ENCODE measurements around the gene ROR1. TPM values are rescaled to one million over a fixed set of nuclear protein-coding genes. Genes with fewer than 3 reads are reported as not detected.

The ROR1 gene
- total RNA-seq, 2 experiments from 2014 or later: 0.47 to 1.4 TPM

DNA sequence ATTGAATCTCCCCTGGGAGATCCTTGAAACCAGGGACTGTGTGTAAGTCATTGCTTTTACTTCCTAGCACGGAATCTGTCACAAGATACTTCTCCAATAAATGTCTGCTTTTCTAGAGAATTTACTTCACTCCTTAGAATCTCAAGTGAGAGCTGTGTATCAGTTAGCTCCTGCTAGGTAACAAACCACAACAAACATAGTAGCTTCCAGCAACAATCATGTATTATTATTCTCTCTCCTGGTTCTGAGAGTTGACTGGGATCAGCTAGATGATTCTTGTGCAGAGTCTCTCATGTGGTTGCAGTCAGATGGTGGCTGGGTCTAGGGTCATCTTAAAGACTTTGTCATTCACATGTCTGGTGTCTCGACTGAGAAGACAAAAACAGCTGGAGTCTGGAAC lies 262.7 kb downstream of the ROR1 start:
- intact Hi-C loops (cut with micrococcal nuclease; ENCODE audit: unreplicated experiment): no loop called here

DNA sequence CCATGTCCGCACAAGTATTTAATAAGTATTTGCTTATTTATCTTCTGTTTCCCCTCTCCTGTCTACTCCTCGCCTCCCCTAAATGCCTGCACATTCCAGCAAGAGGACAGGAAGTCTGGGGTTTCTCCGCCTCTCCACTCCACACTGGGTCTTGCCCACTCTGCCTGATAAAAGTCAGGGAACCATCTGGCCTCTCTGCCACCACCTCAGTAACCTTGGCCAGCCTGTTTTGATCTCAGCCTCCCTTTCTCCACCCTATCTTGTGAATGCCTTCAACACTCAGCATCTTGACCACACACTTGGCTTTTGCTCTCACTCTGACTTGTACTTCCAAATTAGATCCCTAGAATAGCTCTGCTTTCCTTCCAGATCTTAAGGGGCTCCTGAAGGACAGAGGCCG lies 264.3 kb downstream of the ROR1 start:
- intact Hi-C loops (cut with micrococcal nuclease; ENCODE audit: unreplicated experiment): no loop called here
- ChIA-PET POLR2A (no interaction called here), CTCF (ENCODE audit: unreplicated experiment) (no interaction called here)
- H3K27ac ChIP-seq (ENCODE audit: low read depth, low read length, poor library complexity, severe bottlenecking): no peak overlapping the region
- no TSS peak for BruUV-seq (replicated peaks)
- TF ChIP-seq EZH2phosphoT487 (IDR thresholded peaks at IDR 0.05; ENCODE audit: borderline replicate concordance, low read depth, low read length): no peak
- TF ChIP-seq, protein P1, sequence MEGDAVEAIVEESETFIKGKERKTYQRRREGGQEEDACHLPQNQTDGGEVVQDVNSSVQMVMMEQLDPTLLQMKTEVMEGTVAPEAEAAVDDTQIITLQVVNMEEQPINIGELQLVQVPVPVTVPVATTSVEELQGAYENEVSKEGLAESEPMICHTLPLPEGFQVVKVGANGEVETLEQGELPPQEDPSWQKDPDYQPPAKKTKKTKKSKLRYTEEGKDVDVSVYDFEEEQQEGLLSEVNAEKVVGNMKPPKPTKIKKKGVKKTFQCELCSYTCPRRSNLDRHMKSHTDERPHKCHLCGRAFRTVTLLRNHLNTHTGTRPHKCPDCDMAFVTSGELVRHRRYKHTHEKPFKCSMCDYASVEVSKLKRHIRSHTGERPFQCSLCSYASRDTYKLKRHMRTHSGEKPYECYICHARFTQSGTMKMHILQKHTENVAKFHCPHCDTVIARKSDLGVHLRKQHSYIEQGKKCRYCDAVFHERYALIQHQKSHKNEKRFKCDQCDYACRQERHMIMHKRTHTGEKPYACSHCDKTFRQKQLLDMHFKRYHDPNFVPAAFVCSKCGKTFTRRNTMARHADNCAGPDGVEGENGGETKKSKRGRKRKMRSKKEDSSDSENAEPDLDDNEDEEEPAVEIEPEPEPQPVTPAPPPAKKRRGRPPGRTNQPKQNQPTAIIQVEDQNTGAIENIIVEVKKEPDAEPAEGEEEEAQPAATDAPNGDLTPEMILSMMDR (conservative IDR thresholded peaks at IDR 0.05; ENCODE audit: low read length): no peak
- H3K36me3 ChIP-seq (ENCODE audit: insufficient read depth, low read length): no peaks in the 10 kb centered on the region
- H3K79me2 ChIP-seq (ENCODE audit: insufficient read depth, low read depth, low read length): no peaks in the 10 kb centered on the region
- H4K20me1 ChIP-seq (ENCODE audit: insufficient read depth, low read length): no peaks in the 10 kb centered on the region
- no peaks in the 10 kb centered on the region for H3K4me1 ChIP-seq (ENCODE audit: insufficient read depth, low read length, poor library complexity, severe bottlenecking)
- no peak overlapping the region for H3K4me2 ChIP-seq (ENCODE audit: low read length)
- H3K4me3 ChIP-seq (ENCODE audit: low read depth, low read length, poor library complexity, severe bottlenecking): no peak overlapping the region
- H3K9me3 ChIP-seq (ENCODE audit: low read length): no peaks in the 10 kb centered on the region
- no peak overlapping the region for H2AFZ ChIP-seq (ENCODE audit: low read length)
- no peak for DNase-seq (ENCODE audit: low spot score)
- H3K9me2 ChIP-seq (ENCODE audit: insufficient read depth, low read length): no peaks in the 10 kb centered on the region

More for the DNA sequence above, 262.7 kb downstream of the ROR1 start:
- H3K79me2 ChIP-seq (ENCODE audit: insufficient read depth, low read depth, low read length): no peaks in the 10 kb centered on the region
- no peak overlapping the region for H2AFZ ChIP-seq (ENCODE audit: low read length)
- no peak for TF ChIP-seq EZH2phosphoT487 (IDR thresholded peaks at IDR 0.05; ENCODE audit: borderline replicate concordance, low read depth, low read length)
- TF ChIP-seq, protein P1 (conservative IDR thresholded peaks at IDR 0.05; ENCODE audit: low read length): no peak
- no peaks in the 10 kb centered on the region for H3K9me3 ChIP-seq (ENCODE audit: low read length)
- H3K4me3 ChIP-seq (ENCODE audit: low read depth, low read length, poor library complexity, severe bottlenecking): no peak overlapping the region
- ChIA-PET POLR2A (no interaction called here), CTCF (ENCODE audit: unreplicated experiment) (no interaction called here)
- H3K36me3 ChIP-seq (ENCODE audit: insufficient read depth, low read length): no peaks in the 10 kb centered on the region
- no peak overlapping the region for H3K4me2 ChIP-seq (ENCODE audit: low read length)
- H4K20me1 ChIP-seq (ENCODE audit: insufficient read depth, low read length): no peaks in the 10 kb centered on the region
- no peak overlapping the region for H3K27ac ChIP-seq (ENCODE audit: low read depth, low read length, poor library complexity, severe bottlenecking)
- no peaks in the 10 kb centered on the region for H3K4me1 ChIP-seq (ENCODE audit: insufficient read depth, low read length, poor library complexity, severe bottlenecking)
- no TSS peak for BruUV-seq (replicated peaks)
- H3K9me2 ChIP-seq (ENCODE audit: insufficient read depth, low read length): no peaks in the 10 kb centered on the region
- DNase-seq (ENCODE audit: low spot score): no peak

DNA sequence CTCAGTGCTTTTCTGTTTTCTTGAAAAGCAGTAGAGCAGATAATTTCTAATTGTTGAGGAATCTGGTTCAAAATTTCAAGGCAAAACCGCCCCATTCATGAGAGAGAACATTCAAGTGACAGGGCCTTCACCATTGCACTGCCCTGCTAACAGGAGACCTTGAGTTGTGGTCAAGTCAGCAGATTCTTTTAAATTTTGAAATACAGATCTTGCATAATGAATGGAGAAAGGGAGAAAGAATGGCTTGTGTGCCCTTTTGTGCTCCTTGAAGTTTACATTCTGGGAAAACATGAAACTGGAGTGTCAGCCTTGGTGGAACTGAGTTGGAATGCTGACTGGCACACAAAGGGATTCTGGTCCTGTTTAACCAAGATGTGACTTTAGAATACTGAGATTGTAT lies 265.1 kb downstream of the ROR1 start:
- no peak overlapping the region for H3K4me2 ChIP-seq (ENCODE audit: low read length)
- no peak for DNase-seq (ENCODE audit: low spot score)
- H3K4me3 ChIP-seq (ENCODE audit: low read depth, low read length, poor library complexity, severe bottlenecking): no peak overlapping the region
- no peaks in the 10 kb centered on the region for H4K20me1 ChIP-seq (ENCODE audit: insufficient read depth, low read length)
- ChIA-PET CTCF (ENCODE audit: unreplicated experiment) (no interaction called here), POLR2A (no interaction called here)
- no TSS peak for BruUV-seq (replicated peaks)
- TF ChIP-seq, protein P1 (conservative IDR thresholded peaks at IDR 0.05; ENCODE audit: low read length): no peak
- TF ChIP-seq EZH2phosphoT487 (IDR thresholded peaks at IDR 0.05; ENCODE audit: borderline replicate concordance, low read depth, low read length): no peak
- H3K4me1 ChIP-seq (ENCODE audit: insufficient read depth, low read length, poor library complexity, severe bottlenecking): no peaks in the 10 kb centered on the region
- H3K27ac ChIP-seq (ENCODE audit: low read depth, low read length, poor library complexity, severe bottlenecking): no peak overlapping the region
- no peaks in the 10 kb centered on the region for H3K36me3 ChIP-seq (ENCODE audit: insufficient read depth, low read length)
- intact Hi-C loops (cut with micrococcal nuclease; ENCODE audit: unreplicated experiment): no loop called here
- no peaks in the 10 kb centered on the region for H3K9me3 ChIP-seq (ENCODE audit: low read length)
- no peak overlapping the region for H2AFZ ChIP-seq (ENCODE audit: low read length)
- no peaks in the 10 kb centered on the region for H3K9me2 ChIP-seq (ENCODE audit: insufficient read depth, low read length)
- H3K79me2 ChIP-seq (ENCODE audit: insufficient read depth, low read depth, low read length): no peaks in the 10 kb centered on the region

All from OCI-LY7 (cell line).